Liver (tissue), 9 donors: ENCODE measurements around the gene DHPS. TPM values are rescaled to one million over a fixed set of nuclear protein-coding genes. Genes with fewer than 3 reads are reported as not detected.
A peak's percentile ranks its signal among the peaks of the same experiment; 100 is the strongest.

Experiments
- DNase-seq: peaks from one replicate; pipeline ENCODE4 v3.0.0-alpha.2; 2017; ENCODE audit warnings: low spot score
- H3K27ac ChIP-seq, 2 donors: one replicate each; pipeline ENCODE4 v1.7.0; 2013; ENCODE audit warnings: inconsistent platforms in 2 of 2, low read length in 2 of 2, control low read depth in 1 of 2, low read depth in 1 of 2, mild to moderate bottlenecking in 1 of 2
- H3K27me3 ChIP-seq, 4 donors: one replicate each; pipeline versions ENCODE4 v1.6.1 to v1.7.0; 2013; ENCODE audit warnings: low read length in 3 of 4, inconsistent platforms in 1 of 4, mild to moderate bottlenecking in 1 of 4, moderate library complexity in 1 of 4; ENCODE audit not compliant: control insufficient read depth in 4 of 4, insufficient read depth in 4 of 4
- H3K36me3 ChIP-seq, 4 donors: one replicate each; pipeline versions ENCODE4 v1.6.1 to v1.7.0; 2013; ENCODE audit warnings: low read length in 3 of 4, mild to moderate bottlenecking in 3 of 4, low read depth in 1 of 4, moderate library complexity in 1 of 4; ENCODE audit not compliant: control insufficient read depth in 4 of 4, insufficient read depth in 3 of 4
- H3K4me1 ChIP-seq, 4 donors: one replicate each; pipeline versions ENCODE4 v1.6.1 to v1.7.0; 2013; ENCODE audit warnings: low read length in 3 of 4, mild to moderate bottlenecking in 3 of 4, moderate library complexity in 1 of 4; ENCODE audit not compliant: control insufficient read depth in 4 of 4, insufficient read depth in 4 of 4
- H3K4me3 ChIP-seq, 3 donors: one replicate each; pipeline versions ENCODE4 v1.6.1 to v1.7.0; 2013; ENCODE audit warnings: low read length in 3 of 3, control low read depth in 1 of 3, low read depth in 1 of 3, mild to moderate bottlenecking in 1 of 3
- H3K9ac ChIP-seq, 2 donors: one replicate each; pipeline ENCODE4 v1.7.0; 2013; ENCODE audit warnings: low read length in 2 of 2, mild to moderate bottlenecking in 2 of 2, moderate library complexity in 2 of 2, control low read depth in 1 of 2, low read depth in 1 of 2
- H3K9me3 ChIP-seq, 4 donors: one replicate each; pipeline versions ENCODE4 v1.6.1 to v1.7.0; 2013; ENCODE audit warnings: low read length in 3 of 4; ENCODE audit not compliant: control insufficient read depth in 4 of 4
- EGR1 ChIP-seq, 2 donors: IDR thresholded peaks; 2 replicates each; pipeline ENCODE4 v1.6.1; 2016 to 2018; ENCODE audit warnings: antibody characterized with exemption in 2 of 2, low read depth in 2 of 2
- FOXA1 ChIP-seq: IDR thresholded peaks from 2 replicates; pipeline ENCODE4 v1.6.1; 2016; ENCODE audit warnings: antibody characterized with exemption
- FOXA2 ChIP-seq: IDR thresholded peaks from 2 replicates; pipeline ENCODE4 v1.6.1; 2016; ENCODE audit warnings: antibody characterized with exemption
- GABPA ChIP-seq, 2 donors: IDR thresholded peaks in 1 of 2; conservative IDR thresholded peaks in 1 of 2; 2 replicates each; pipeline ENCODE4 v1.6.1; 2016; ENCODE audit warnings: antibody characterized with exemption in 2 of 2, mild to moderate bottlenecking in 1 of 2, moderate library complexity in 1 of 2
- HNF4A ChIP-seq, 2 donors: conservative IDR thresholded peaks; 2 replicates each; pipeline ENCODE4 v1.6.1; 2016; ENCODE audit warnings: antibody characterized with exemption in 2 of 2, mild to moderate bottlenecking in 2 of 2
- HNF4G ChIP-seq: IDR thresholded peaks from 2 replicates; pipeline ENCODE4 v1.6.1; 2016; ENCODE audit warnings: antibody characterized with exemption
- JUND ChIP-seq, 2 donors: IDR thresholded peaks; 2 replicates each; pipeline ENCODE4 v1.6.1; 2016; ENCODE audit warnings: antibody characterized with exemption in 2 of 2
- NR2F2 ChIP-seq: IDR thresholded peaks from 2 replicates; pipeline ENCODE4 v1.6.1; 2016; ENCODE audit warnings: antibody characterized with exemption
- RAD21 ChIP-seq, 2 donors: IDR thresholded peaks; 2 replicates each; pipeline ENCODE4 v1.6.1; 2016; ENCODE audit warnings: antibody characterized with exemption in 2 of 2, mild to moderate bottlenecking in 2 of 2
- RXRA ChIP-seq, 2 donors: IDR thresholded peaks; 2 replicates each; pipeline ENCODE4 v1.6.1; 2017 to 2018; ENCODE audit warnings: antibody characterized with exemption in 2 of 2, mild to moderate bottlenecking in 1 of 2
- SP1 ChIP-seq: IDR thresholded peaks from 2 replicates; pipeline ENCODE4 v1.6.1; 2018; ENCODE audit warnings: antibody characterized with exemption, mild to moderate bottlenecking
- TAF1 ChIP-seq: conservative IDR thresholded peaks from 2 replicates; pipeline ENCODE4 v1.6.1; 2016; ENCODE audit warnings: antibody characterized with exemption, mild to moderate bottlenecking
- YY1 ChIP-seq: IDR thresholded peaks from 2 replicates; pipeline ENCODE4 v1.6.1; 2016; ENCODE audit warnings: antibody characterized with exemption, mild to moderate bottlenecking
- WGBS: extraction: QIAGEN DNeasy Blood & Tissue Kit; methylation state at CpG from one replicate; pipeline ENCODE4 v1.1.7; 2013; 5-methylcytosine and 5-hydroxymethylcytosine counted together
- polyA plus RNA-seq, 2 donors: library from polyadenylated mRNA; stranded (reverse) in 1 of 2; unstranded in 1 of 2; fragments of 200-250 nt in 1 of 2; fragments of >200 nt in 1 of 2; fragmentation: Nextera tagmentation in 1 of 2; extraction: Ambion mirVana in 1 of 2; gene quantifications; one replicate each; pipeline versions ENCODE4 v1.2.1 to v1.2.3, GENCODE V29; 2013 to 2015
- total RNA-seq, 2 donors: library from RNA; depleted of rRNA; stranded (reverse); fragments of >200 nt; gene quantifications; one replicate each; pipeline ENCODE4 v1.2.3, GENCODE V29; 2014
- TF ChIP-seq, protein P1 (sequence below): IDR thresholded peaks from 2 replicates; pipeline ENCODE4 v1.6.1; 2016; ENCODE audit warnings: antibody characterized with exemption
- TF ChIP-seq, protein P2 (sequence below): IDR thresholded peaks from 2 replicates; pipeline ENCODE4 v1.6.1; 2016; ENCODE audit warnings: antibody characterized with exemption, mild to moderate bottlenecking
- TF ChIP-seq, protein P3 (sequence below): fragments of 150-350 bp; IDR thresholded peaks from 2 replicates; pipeline ENCODE4 v1.5.1; 2017; ENCODE audit warnings: improper control_type of control experiment, low read depth, low read length; ENCODE audit not compliant: missing input control
- TF ChIP-seq, protein P4 (sequence below): IDR thresholded peaks from 2 replicates; pipeline ENCODE4 v1.6.1; 2016; ENCODE audit warnings: antibody characterized with exemption
- TF ChIP-seq, protein P5 (sequence below): IDR thresholded peaks from 2 replicates; pipeline ENCODE4 v1.6.1; 2016; ENCODE audit warnings: antibody characterized with exemption
- donor health status: healthy.
- donor health status: healthy.
- donor health status: healthy.
- donor health status: healthy.
- donor health status: healthy.

The DHPS gene
- total and polyA plus RNA-seq, 4 donors, result 29.1 to 53.9 (median 42.6) TPM

DNA sequence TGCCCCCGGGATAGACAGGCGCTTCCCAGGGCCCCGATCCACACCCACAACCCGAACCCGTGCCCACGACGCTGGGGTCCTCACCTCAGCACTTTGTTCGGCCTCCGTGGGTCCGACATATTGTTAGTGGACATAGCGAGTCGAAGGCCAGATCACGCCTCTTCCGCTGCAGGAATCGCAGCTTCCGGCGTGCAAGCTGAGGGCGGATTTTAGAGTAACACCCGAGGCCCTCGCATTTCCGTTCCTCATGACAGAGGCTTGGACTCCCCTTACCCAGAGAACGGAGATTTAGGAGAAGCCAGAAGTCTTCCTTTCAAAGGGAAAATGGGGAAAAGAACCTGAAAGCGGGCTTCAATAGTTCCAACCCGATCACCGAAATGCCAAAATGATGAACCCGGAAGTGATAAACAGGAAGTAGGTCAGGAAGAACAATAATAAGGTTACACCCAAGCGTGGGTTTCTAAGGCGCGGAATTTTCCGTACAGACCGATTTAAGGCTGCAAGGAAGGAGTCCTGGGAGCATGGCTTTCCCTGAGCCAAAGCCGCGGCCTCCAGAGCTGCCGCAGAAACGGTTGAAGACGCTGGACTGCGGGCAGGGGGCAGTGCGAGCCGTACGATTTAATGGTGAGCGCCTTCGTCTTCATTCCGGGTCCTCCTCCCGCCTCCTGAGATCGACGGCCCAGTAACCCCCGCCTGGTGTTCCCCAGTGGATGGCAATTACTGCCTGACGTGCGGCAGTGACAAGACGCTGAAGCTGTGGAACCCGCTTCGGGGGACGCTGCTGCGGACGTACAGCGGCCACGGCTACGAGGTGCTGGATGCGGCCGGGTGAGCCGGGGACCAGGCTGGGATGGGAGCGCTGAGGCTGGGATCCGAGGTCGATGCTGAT lies 12.2 kb downstream of the DHPS start:
- Histone ChIP-seq H3K36me3 (peaks cover 2 to 17% (median 5%) of the 10 kb centered on the region in 4 donors), H3K9me3 (no peaks in the 10 kb centered on the region), H3K27me3 (no peaks in the 10 kb centered on the region), H3K9ac (peak overlapping the region; percentile 88 to 97), H3K4me1 (peaks cover 17 to 46% (median 41%) of the 10 kb centered on the region in 4 donors), H3K4me3 (peak overlapping the region; percentile 74 to 99 (median 89)), H3K27ac (peak overlapping the region; percentile 95 to 96)
- DNase-seq, result peak; percentile 84
- WGBS, result under 1% methylated on average over 64 of the region's 64 CpGs
- TF ChIP-seq, protein P1, sequence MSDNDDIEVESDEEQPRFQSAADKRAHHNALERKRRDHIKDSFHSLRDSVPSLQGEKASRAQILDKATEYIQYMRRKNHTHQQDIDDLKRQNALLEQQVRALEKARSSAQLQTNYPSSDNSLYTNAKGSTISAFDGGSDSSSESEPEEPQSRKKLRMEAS, result peak; percentile 76
- TF ChIP-seq HNF4A (conservative IDR thresholded peaks at IDR 0.05), result no peak
- TF ChIP-seq, protein P2, sequence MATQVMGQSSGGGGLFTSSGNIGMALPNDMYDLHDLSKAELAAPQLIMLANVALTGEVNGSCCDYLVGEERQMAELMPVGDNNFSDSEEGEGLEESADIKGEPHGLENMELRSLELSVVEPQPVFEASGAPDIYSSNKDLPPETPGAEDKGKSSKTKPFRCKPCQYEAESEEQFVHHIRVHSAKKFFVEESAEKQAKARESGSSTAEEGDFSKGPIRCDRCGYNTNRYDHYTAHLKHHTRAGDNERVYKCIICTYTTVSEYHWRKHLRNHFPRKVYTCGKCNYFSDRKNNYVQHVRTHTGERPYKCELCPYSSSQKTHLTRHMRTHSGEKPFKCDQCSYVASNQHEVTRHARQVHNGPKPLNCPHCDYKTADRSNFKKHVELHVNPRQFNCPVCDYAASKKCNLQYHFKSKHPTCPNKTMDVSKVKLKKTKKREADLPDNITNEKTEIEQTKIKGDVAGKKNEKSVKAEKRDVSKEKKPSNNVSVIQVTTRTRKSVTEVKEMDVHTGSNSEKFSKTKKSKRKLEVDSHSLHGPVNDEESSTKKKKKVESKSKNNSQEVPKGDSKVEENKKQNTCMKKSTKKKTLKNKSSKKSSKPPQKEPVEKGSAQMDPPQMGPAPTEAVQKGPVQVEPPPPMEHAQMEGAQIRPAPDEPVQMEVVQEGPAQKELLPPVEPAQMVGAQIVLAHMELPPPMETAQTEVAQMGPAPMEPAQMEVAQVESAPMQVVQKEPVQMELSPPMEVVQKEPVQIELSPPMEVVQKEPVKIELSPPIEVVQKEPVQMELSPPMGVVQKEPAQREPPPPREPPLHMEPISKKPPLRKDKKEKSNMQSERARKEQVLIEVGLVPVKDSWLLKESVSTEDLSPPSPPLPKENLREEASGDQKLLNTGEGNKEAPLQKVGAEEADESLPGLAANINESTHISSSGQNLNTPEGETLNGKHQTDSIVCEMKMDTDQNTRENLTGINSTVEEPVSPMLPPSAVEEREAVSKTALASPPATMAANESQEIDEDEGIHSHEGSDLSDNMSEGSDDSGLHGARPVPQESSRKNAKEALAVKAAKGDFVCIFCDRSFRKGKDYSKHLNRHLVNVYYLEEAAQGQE, result no peak
- peak in 1 of 2 donors; percentile 51 for TF ChIP-seq JUND (IDR thresholded peaks at IDR 0.05)
- TF ChIP-seq YY1, result peak; percentile 94
- TF ChIP-seq GABPA (IDR thresholded peaks at IDR 0.05 in 1 of 2, conservative IDR thresholded peaks at IDR 0.05 in 1 of 2), result peak; percentile 100
- peak; percentile 85 for TF ChIP-seq NR2F2
- no peak for TF ChIP-seq FOXA2
- TF ChIP-seq, protein P3, sequence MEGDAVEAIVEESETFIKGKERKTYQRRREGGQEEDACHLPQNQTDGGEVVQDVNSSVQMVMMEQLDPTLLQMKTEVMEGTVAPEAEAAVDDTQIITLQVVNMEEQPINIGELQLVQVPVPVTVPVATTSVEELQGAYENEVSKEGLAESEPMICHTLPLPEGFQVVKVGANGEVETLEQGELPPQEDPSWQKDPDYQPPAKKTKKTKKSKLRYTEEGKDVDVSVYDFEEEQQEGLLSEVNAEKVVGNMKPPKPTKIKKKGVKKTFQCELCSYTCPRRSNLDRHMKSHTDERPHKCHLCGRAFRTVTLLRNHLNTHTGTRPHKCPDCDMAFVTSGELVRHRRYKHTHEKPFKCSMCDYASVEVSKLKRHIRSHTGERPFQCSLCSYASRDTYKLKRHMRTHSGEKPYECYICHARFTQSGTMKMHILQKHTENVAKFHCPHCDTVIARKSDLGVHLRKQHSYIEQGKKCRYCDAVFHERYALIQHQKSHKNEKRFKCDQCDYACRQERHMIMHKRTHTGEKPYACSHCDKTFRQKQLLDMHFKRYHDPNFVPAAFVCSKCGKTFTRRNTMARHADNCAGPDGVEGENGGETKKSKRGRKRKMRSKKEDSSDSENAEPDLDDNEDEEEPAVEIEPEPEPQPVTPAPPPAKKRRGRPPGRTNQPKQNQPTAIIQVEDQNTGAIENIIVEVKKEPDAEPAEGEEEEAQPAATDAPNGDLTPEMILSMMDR, result no peak
- TF ChIP-seq RXRA (IDR thresholded peaks at IDR 0.05), result peak; percentile 27 to 39
- TF ChIP-seq RAD21 (IDR thresholded peaks at IDR 0.05), result no peak
- peak; percentile 47 for TF ChIP-seq SP1
- no peak for TF ChIP-seq HNF4G
- no peak for TF ChIP-seq EGR1 (IDR thresholded peaks at IDR 0.05; ENCODE audit: low read depth in 2 of 2)
- TF ChIP-seq, protein P4, sequence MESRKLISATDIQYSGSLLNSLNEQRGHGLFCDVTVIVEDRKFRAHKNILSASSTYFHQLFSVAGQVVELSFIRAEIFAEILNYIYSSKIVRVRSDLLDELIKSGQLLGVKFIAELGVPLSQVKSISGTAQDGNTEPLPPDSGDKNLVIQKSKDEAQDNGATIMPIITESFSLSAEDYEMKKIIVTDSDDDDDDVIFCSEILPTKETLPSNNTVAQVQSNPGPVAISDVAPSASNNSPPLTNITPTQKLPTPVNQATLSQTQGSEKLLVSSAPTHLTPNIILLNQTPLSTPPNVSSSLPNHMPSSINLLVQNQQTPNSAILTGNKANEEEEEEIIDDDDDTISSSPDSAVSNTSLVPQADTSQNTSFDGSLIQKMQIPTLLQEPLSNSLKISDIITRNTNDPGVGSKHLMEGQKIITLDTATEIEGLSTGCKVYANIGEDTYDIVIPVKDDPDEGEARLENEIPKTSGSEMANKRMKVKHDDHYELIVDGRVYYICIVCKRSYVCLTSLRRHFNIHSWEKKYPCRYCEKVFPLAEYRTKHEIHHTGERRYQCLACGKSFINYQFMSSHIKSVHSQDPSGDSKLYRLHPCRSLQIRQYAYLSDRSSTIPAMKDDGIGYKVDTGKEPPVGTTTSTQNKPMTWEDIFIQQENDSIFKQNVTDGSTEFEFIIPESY, result no peak
- TF ChIP-seq FOXA1, result no peak
- TF ChIP-seq, protein P5, sequence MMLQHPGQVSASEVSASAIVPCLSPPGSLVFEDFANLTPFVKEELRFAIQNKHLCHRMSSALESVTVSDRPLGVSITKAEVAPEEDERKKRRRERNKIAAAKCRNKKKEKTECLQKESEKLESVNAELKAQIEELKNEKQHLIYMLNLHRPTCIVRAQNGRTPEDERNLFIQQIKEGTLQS, result no peak
- no peak for TF ChIP-seq TAF1
